SK-N-SH (cell line): ENCODE results near the gene DDA1. TPM values are rescaled to one million over a fixed set of nuclear protein-coding genes. Genes with fewer than 3 reads are reported as not detected.

ENCODE experiments used
- CTCF ChIA-PET: fragments of 300-600, 350-600 bp; formaldehyde crosslinking; extraction: SDS; loops from one replicate; lab custom pipeline; 2021; lab: Yijun Ruan, JAX
- POLR2A ChIA-PET: fragments of 350-600 bp; sonication (Branson Sonifier 250); formaldehyde crosslinking; extraction: SDS; loops from one replicate; lab custom pipeline; 2020; ENCODE audit warnings: antibody characterized with exemption, inconsistent platforms; lab: Yijun Ruan, JAX
- DNase-seq: peaks from one replicate; pipeline ENCODE4 v3.0.0; 2012
- H2AFZ ChIP-seq: fragments of 200-600 bp; sonication (generic); 2 replicates; pipeline ENCODE4 v1.8.1; 2016; ENCODE audit warnings: antibody characterized with exemption, mild to moderate bottlenecking, low read depth
- H3F3A ChIP-seq: fragments of 200-600 bp; sonication (generic); replicated peaks from 2 replicates; pipeline ENCODE3; 2016; ENCODE audit warnings: antibody characterized with exemption, mild to moderate bottlenecking; ENCODE audit not compliant: insufficient read depth
- H3K27ac ChIP-seq, 2 experiments: fragments of 200-500 bp in 1 of 2; fragments of 200-600 bp in 1 of 2; sonication (Bioruptor generic) in 1 of 2; sonication (generic), shearing (Covaris generic) in 1 of 2; 2 replicates each; pipeline versions ENCODE4 v1.5.1 to v1.6.1; 2014 to 2016; ENCODE audit warnings: low read depth in 2 of 2, inconsistent platforms in 1 of 2, low read length in 1 of 2, mild to moderate bottlenecking in 1 of 2, mixed read lengths in 1 of 2
- H3K27me3 ChIP-seq: fragments of 200-600 bp; sonication (generic), shearing (Covaris generic); 2 replicates; pipeline ENCODE4 v1.6.1; 2016; ENCODE audit warnings: mixed run types; ENCODE audit not compliant: insufficient read depth
- H3K36me3 ChIP-seq, 2 experiments: fragments of 200-500 bp in 1 of 2; fragments of 200-600 bp in 1 of 2; sonication (Bioruptor generic) in 1 of 2; sonication (generic) in 1 of 2; replicated peaks in 1 of 2; 2 replicates each; pipeline versions ENCODE3 to v1.5.1; 2014 to 2016; ENCODE audit warnings: low read length in 1 of 2, mild to moderate bottlenecking in 1 of 2; ENCODE audit not compliant: insufficient read depth in 2 of 2, control insufficient read depth in 1 of 2
- H3K4me1 ChIP-seq, 2 experiments: fragments of 200-500 bp in 1 of 2; fragments of 200-600 bp in 1 of 2; sonication (Bioruptor generic) in 1 of 2; sonication (generic), shearing (Covaris generic) in 1 of 2; 2 replicates each; pipeline versions ENCODE4 v1.5.1 to v1.6.1; 2014 to 2016; ENCODE audit warnings: low read depth in 1 of 2, low read length in 1 of 2, mixed run types in 1 of 2; ENCODE audit not compliant: insufficient read depth in 2 of 2, control insufficient read depth in 1 of 2
- H3K4me2 ChIP-seq: fragments of 200-600 bp; sonication (generic), shearing (Covaris generic); 2 replicates; pipeline ENCODE4 v1.6.1; 2017; ENCODE audit warnings: mixed run types
- H3K4me3 ChIP-seq, 2 experiments: fragments of 200-500 bp in 1 of 2; fragments of 200-600 bp in 1 of 2; sonication (Bioruptor generic) in 1 of 2; sonication (generic), shearing (Covaris generic) in 1 of 2; 2 replicates each; pipeline versions ENCODE4 v1.5.1 to v1.8.1; 2014 to 2016; ENCODE audit warnings: low read depth in 2 of 2, inconsistent platforms in 1 of 2, low read length in 1 of 2, mild to moderate bottlenecking in 1 of 2, mixed read lengths in 1 of 2, moderate library complexity in 1 of 2
- H3K79me2 ChIP-seq: fragments of 200-600 bp; sonication (generic); 2 replicates; pipeline ENCODE4 v1.8.1; 2017; ENCODE audit warnings: mild to moderate bottlenecking; ENCODE audit not compliant: insufficient read depth
- H3K9ac ChIP-seq: fragments of 200-600 bp; sonication (generic); 2 replicates; pipeline ENCODE4 v1.6.1; 2017; ENCODE audit warnings: mixed run types
- H3K9me2 ChIP-seq: fragments of 200-600 bp; sonication (generic); 2 replicates; pipeline ENCODE4 v1.6.1; 2017; ENCODE audit warnings: mixed run types
- H3K9me3 ChIP-seq: fragments of 200-600 bp; sonication (generic); 2 replicates; pipeline ENCODE4 v1.6.1; 2017; ENCODE audit warnings: mixed run types, mild to moderate bottlenecking, moderate library complexity
- H4K20me1 ChIP-seq: fragments of 200-600 bp; sonication (generic); 2 replicates; pipeline ENCODE4 v1.6.1; 2017; ENCODE audit warnings: mild to moderate bottlenecking, mixed run types; ENCODE audit not compliant: insufficient read depth
- EP300 ChIP-seq, 2 experiments: IDR thresholded peaks; 2 replicates each; pipeline versions ENCODE4 v1.4.0 to v1.6.1; 2012; ENCODE audit warnings: borderline replicate concordance in 1 of 2, low read depth in 1 of 2, low read length in 1 of 2
- FOXJ3 ChIP-seq: sonication (generic); formaldehyde crosslinking; IDR thresholded peaks from 2 replicates; pipeline ENCODE4 v1.5.1; 2020; ENCODE audit warnings: mild to moderate bottlenecking, missing genetic modification reagents
- GATA2 ChIP-seq: sonication (generic); formaldehyde crosslinking; IDR thresholded peaks from 2 replicates; pipeline ENCODE4 v1.5.0; 2020; ENCODE audit warnings: mild to moderate bottlenecking, missing genetic modification reagents
- JUND ChIP-seq: IDR thresholded peaks from 2 replicates; pipeline ENCODE4 v1.4.0; 2012
- MEF2A ChIP-seq: IDR thresholded peaks from 2 replicates; pipeline ENCODE4 v1.4.0; 2012; ENCODE audit warnings: low read depth, borderline replicate concordance
- NFIC ChIP-seq: IDR thresholded peaks from 2 replicates; pipeline ENCODE4 v1.4.0; 2012; ENCODE audit warnings: borderline replicate concordance
- POLR2AphosphoS5 ChIP-seq: IDR thresholded peaks from 2 replicates; pipeline ENCODE4 v1.6.1; 2012; ENCODE audit warnings: low read depth, low read length
- TCF12 ChIP-seq: IDR thresholded peaks from 2 replicates; pipeline ENCODE4 v1.4.0; 2012
- TEAD4 ChIP-seq: IDR thresholded peaks from 2 replicates; pipeline ENCODE4 v1.4.0; 2012; ENCODE audit warnings: mild to moderate bottlenecking, borderline replicate concordance; ENCODE audit not compliant: insufficient read depth
- WGBS: methylation state at CpG from one replicate; pipeline ENCODE4 v1.1.6; 2017; ENCODE audit warnings: low lambda C conversion rate; 5-methylcytosine and 5-hydroxymethylcytosine counted together
- polyA plus RNA-seq, 3 experiments: library from polyadenylated mRNA; depleted of rRNA; stranded (reverse); fragments of >200 nt; gene quantifications; 2 replicates each; pipeline ENCODE4 v1.2.3, GENCODE V29; 2012
- TF ChIP-seq, protein P1 (sequence below): fragments of 150-350 bp; IDR thresholded peaks from 2 replicates; pipeline ENCODE4 v1.6.1; 2016; ENCODE audit warnings: mild to moderate bottlenecking, low read depth, low read length
- TF ChIP-seq, protein P2 (sequence below): IDR thresholded peaks from 2 replicates; pipeline ENCODE4; 2012
- TF ChIP-seq, protein P3 (sequence below): IDR thresholded peaks from 2 replicates; pipeline ENCODE4 v1.4.0; 2012; ENCODE audit warnings: low read depth
- TF ChIP-seq, protein P4 (sequence below): fragments of 150-350 bp; IDR thresholded peaks from 2 replicates; pipeline ENCODE4 v1.6.1; 2017; ENCODE audit warnings: antibody characterized with exemption, low read length, low read depth, borderline replicate concordance

The DDA1 gene
- polyA plus RNA-seq, 1 of the 3 experiments (the other 2 are of a cell fraction): 135 TPM

DNA sequence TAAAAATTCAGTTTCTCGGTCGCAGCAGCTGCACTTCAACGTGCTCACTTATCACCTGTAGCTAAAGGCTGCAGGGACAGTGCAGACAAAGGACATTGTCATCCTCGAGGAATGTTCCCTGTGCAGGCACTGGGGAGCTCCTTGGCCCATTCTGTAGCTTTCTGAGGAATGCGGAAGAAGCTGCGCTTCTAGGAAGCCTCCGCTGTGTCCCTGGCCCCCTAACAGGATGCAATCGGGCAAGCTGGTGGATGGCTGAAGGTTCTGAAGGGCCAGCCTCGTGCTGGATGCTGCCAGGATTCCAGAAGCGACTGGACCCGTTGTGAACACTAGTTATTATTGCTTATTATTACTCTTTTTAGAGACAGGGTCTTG lies 17.2 kb downstream of the DDA1 start (continued):
- TF ChIP-seq, protein P1, sequence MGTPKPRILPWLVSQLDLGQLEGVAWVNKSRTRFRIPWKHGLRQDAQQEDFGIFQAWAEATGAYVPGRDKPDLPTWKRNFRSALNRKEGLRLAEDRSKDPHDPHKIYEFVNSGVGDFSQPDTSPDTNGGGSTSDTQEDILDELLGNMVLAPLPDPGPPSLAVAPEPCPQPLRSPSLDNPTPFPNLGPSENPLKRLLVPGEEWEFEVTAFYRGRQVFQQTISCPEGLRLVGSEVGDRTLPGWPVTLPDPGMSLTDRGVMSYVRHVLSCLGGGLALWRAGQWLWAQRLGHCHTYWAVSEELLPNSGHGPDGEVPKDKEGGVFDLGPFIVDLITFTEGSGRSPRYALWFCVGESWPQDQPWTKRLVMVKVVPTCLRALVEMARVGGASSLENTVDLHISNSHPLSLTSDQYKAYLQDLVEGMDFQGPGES: no peak
- TF ChIP-seq NFIC (no peak), POLR2AphosphoS5 (no peak)

DNA sequence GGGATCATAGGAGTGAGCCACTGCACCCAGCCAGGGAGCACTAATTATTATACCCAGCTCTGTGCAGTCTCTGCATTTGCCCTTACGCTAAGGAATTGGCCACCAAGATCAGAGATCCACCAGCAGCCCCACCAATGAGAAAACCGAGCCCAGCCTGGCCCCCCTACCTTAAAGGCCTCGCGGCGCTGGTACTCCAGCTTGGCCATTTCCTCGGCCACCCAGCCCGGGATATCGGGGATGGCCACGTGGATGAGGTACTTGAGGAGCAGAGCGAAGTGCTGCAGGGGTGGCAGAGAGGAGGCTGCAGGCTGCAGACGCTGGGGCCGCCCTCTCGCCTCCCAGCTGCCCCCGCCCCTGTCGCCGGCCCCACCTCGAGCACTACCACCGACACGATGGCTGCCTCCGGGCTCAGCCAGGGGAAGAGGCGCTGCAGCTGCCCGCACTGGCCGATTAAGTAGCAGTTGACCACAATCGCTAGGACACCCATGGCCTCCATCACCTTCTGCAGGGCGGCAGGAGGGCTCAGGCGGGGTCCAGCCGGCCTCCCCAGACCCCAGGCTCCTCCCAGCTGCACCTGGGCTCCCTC lies 17.8 kb downstream of the DDA1 start:
- Histone ChIP-seq H3K79me2 (no peaks in the 10 kb centered on the region), H3K9ac (no peak overlapping the region), H3K27ac (no peak overlapping the region), H3K4me3 (no peak overlapping the region), H2AFZ (no peak overlapping the region), H3K4me1 (no peaks in the 10 kb centered on the region), H3F3A (no peaks in the 10 kb centered on the region), H3K9me3 (no peaks in the 10 kb centered on the region), H3K4me2 (no peak overlapping the region), H3K36me3 (peaks cover 0 to 18% of the 10 kb centered on the region in 2 experiments), H3K9me2 (no peaks in the 10 kb centered on the region), H4K20me1 (no peaks in the 10 kb centered on the region), H3K27me3 (no peaks in the 10 kb centered on the region)
- no peak for TF ChIP-seq MEF2A
- no peak for TF ChIP-seq FOXJ3 (CRISPR knock-in tag)
- TF ChIP-seq JUND: no peak
- TF ChIP-seq TCF12: no peak
- TF ChIP-seq GATA2 (CRISPR knock-in tag): no peak
- TF ChIP-seq, protein P2, sequence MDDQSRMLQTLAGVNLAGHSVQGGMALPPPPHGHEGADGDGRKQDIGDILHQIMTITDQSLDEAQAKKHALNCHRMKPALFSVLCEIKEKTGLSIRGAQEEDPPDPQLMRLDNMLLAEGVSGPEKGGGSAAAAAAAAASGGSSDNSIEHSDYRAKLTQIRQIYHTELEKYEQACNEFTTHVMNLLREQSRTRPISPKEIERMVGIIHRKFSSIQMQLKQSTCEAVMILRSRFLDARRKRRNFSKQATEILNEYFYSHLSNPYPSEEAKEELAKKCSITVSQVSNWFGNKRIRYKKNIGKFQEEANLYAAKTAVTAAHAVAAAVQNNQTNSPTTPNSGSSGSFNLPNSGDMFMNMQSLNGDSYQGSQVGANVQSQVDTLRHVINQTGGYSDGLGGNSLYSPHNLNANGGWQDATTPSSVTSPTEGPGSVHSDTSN: no peak
- TF ChIP-seq, protein P3, sequence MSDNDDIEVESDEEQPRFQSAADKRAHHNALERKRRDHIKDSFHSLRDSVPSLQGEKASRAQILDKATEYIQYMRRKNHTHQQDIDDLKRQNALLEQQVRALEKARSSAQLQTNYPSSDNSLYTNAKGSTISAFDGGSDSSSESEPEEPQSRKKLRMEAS: no peak
- TF ChIP-seq, protein P1: no peak
- TF ChIP-seq TEAD4: no peak
- TF ChIP-seq EP300 (IDR thresholded peaks at IDR 0.05; ENCODE audit: borderline replicate concordance in 1 of 2, low read depth in 1 of 2, low read length in 1 of 2): no peak
- TF ChIP-seq, protein P4, sequence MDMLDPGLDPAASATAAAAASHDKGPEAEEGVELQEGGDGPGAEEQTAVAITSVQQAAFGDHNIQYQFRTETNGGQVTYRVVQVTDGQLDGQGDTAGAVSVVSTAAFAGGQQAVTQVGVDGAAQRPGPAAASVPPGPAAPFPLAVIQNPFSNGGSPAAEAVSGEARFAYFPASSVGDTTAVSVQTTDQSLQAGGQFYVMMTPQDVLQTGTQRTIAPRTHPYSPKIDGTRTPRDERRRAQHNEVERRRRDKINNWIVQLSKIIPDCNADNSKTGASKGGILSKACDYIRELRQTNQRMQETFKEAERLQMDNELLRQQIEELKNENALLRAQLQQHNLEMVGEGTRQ: no peak
- CTCF ChIA-PET: interaction anchor here (1.3 kb wide), 1 partner anchor 15 kb away, joined by 4 read pairs; no protein-coding TSS in a partner anchor
- no peak for DNase-seq
- 96% methylated on average over 23 of the region's 27 CpGs for WGBS
- POLR2A ChIA-PET: interaction anchor here (1.1 kb wide), 1 partner anchor 18 kb away, joined by 4 read pairs; the partner anchor contains the start of gene DDA1
